Gastrocnemius medialis (tissue), 4 donors: Measurements from ENCODE around the gene SH3GL1.

Experiments used
- POLR2A ChIP-seq, 2 donors: fragments of 450-650 bp; IDR thresholded peaks; one replicate each; pipeline ENCODE4 v1.6.1; 2017; ENCODE audit warnings: antibody characterized with exemption in 2 of 2, mild to moderate bottlenecking in 2 of 2, moderate library complexity in 2 of 2
- TF ChIP-seq, protein P1 (sequence below), 5 experiments: fragments of 450-650 bp in 3 of 5; fragments of 200-600 bp in 2 of 5; sonication (generic) in 2 of 5; IDR thresholded peaks in 4 of 5; conservative IDR thresholded peaks in 1 of 5; 1 replicate in 4 of 5; 2 replicates in 1 of 5; pipeline ENCODE4 v1.5.1; 2016 to 2019; ENCODE audit warnings: antibody characterized with exemption in 5 of 5, mild to moderate bottlenecking in 3 of 5, moderate library complexity in 3 of 5

DNA sequence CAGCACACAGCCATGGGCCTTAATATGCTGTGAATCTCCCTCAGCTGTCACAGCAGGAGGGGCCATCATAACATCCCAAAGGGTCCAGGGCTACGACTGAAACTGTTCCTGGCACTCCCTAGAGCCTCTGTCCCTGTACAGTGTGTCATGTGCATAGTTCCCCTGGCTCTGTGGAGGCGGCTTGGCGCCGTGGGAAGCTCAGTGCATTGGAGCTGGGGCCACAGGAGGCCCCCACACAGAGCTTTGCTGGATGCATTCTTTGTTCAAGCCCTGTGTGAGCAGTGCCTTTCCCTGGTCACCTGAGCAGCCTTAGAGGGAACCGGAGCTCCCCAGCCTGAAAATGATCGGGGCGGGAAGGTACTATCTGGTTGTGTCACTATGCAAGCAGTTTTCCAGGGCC lies 35.9 kb upstream of the SH3GL1 start:
- TF ChIP-seq POLR2A (IDR thresholded peaks at IDR 0.05) = no peak
- TF ChIP-seq, protein P1, sequence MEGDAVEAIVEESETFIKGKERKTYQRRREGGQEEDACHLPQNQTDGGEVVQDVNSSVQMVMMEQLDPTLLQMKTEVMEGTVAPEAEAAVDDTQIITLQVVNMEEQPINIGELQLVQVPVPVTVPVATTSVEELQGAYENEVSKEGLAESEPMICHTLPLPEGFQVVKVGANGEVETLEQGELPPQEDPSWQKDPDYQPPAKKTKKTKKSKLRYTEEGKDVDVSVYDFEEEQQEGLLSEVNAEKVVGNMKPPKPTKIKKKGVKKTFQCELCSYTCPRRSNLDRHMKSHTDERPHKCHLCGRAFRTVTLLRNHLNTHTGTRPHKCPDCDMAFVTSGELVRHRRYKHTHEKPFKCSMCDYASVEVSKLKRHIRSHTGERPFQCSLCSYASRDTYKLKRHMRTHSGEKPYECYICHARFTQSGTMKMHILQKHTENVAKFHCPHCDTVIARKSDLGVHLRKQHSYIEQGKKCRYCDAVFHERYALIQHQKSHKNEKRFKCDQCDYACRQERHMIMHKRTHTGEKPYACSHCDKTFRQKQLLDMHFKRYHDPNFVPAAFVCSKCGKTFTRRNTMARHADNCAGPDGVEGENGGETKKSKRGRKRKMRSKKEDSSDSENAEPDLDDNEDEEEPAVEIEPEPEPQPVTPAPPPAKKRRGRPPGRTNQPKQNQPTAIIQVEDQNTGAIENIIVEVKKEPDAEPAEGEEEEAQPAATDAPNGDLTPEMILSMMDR (IDR thresholded peaks at IDR 0.05 in 4 of 5, conservative IDR thresholded peaks at IDR 0.05 in 1 of 5) = no peak
